Measurements from ENCODE around the gene TNKS2. TPM values are rescaled to one million over a fixed set of nuclear protein-coding genes. Genes with fewer than 3 reads are reported as not detected.

The TNKS2 gene
- 22.8 and 28.9 TPM in 2 replicates for total RNA-seq

GRCh38 chr10:91797874-91798648 lies at the start of gene TNKS2:
Gene TNKS2 (plus strand): TSS chr10:91798426. CDS start chr10:91798691, 265 bp downstream.

GRCh38 chr10:91909117-91909677 lies 111.0 kb downstream of the TNKS2 start, which contains the start of gene FGFBP3:
Gene FGFBP3 (minus strand): TSS chr10:91909486. CDS start chr10:91908969, 517 bp downstream.

Other genes with a start within 250 kb of the TNKS2 start
- gene PPP1R3C, start 165.4 kb upstream of the TNKS2 start, total RNA-seq: 4.4 and 6.7 TPM in 2 replicates
- 0.42 and 0.49 TPM in 2 replicates for gene FGFBP3, start 111.1 kb downstream of the TNKS2 start, total RNA-seq
- gene BTAF1, start 125.3 kb downstream of the TNKS2 start, total RNA-seq: 13.1 and 18.3 TPM in 2 replicates